GM12878 (cell line): ENCODE results near the gene TRAPPC12. TPM values are rescaled to one million over a fixed set of nuclear protein-coding genes. Genes with fewer than 3 reads are reported as not detected.

Experiments
- ATAC-seq: fragments of 200-7000 bp; cut with Tn5 transposase; 3 replicates; pipeline ENCODE4 v1.9.1; 2020; ENCODE audit warnings: mild to moderate bottlenecking, moderate library complexity
- BruUV-seq: library from RNA; stranded (reverse); fragments of 400-500 nt; replicated peaks from 2 replicates; lab custom pipeline; 2021; lab: Mats Ljungman, UMichigan
- CTCF ChIA-PET: fragments of 300-600 bp; sonication (Branson Sonifier 250); formaldehyde crosslinking; extraction: SDS; loops from one replicate; lab custom pipeline; 2021; ENCODE audit warnings: inconsistent platforms; lab: Yijun Ruan, JAX
- POLR2A ChIA-PET: fragments of 350-600 bp; formaldehyde crosslinking; extraction: SDS; loops from one replicate; lab custom pipeline; 2021; ENCODE audit warnings: inconsistent platforms; lab: Charles Lee
- RAD21 ChIA-PET: fragments of 300-600 bp; sonication (Branson Sonifier 250); formaldehyde crosslinking; loops from one replicate; lab custom pipeline; 2023; ENCODE audit warnings: antibody characterized with exemption; ENCODE audit not compliant: unreplicated experiment; lab: Charles Lee
- SMC1A ChIA-PET: fragments of 300-600 bp; sonication (Branson Sonifier 250); formaldehyde crosslinking; loops from one replicate; lab custom pipeline; 2023; ENCODE audit not compliant: unreplicated experiment, uncharacterized antibody; lab: Charles Lee
- DNase-seq: peaks from one replicate; pipeline ENCODE4 v3.0.0-alpha.2; 2011; ENCODE audit warnings: low read depth, low spot score
- FAIRE-seq: peaks from 3 replicates; lab custom pipeline; 2011; peaks lifted over from hg19 to GRCh38; lab: Jason Lieb, UNC
- H2AFZ ChIP-seq: 2 replicates; pipeline ENCODE4 v1.6.0; 2011; ENCODE audit warnings: low read depth, low read length, control low read depth; ENCODE audit not compliant: control insufficient read depth
- H3K27ac ChIP-seq: 2 replicates; pipeline ENCODE4 v1.5.1; 2011; ENCODE audit warnings: control low read depth; ENCODE audit not compliant: control insufficient read depth, insufficient read depth
- H3K27me3 ChIP-seq, 2 experiments: replicated peaks in 1 of 2; 2 replicates each; pipeline versions ENCODE4 v1.6.0 to v1.6.1; 2011; ENCODE audit warnings: low read length in 1 of 2; ENCODE audit not compliant: control insufficient read depth in 2 of 2, insufficient read depth in 2 of 2
- H3K36me3 ChIP-seq, 2 experiments: 2 replicates each; pipeline ENCODE4 v1.5.1; 2011; ENCODE audit warnings: low read length in 1 of 2; ENCODE audit not compliant: control insufficient read depth in 2 of 2, insufficient read depth in 2 of 2
- H3K4me1 ChIP-seq: 2 replicates; pipeline ENCODE4 v1.6.1; 2011; ENCODE audit warnings: mild to moderate bottlenecking, low read length, moderate library complexity, mixed read lengths; ENCODE audit not compliant: control insufficient read depth, insufficient read depth
- H3K4me2 ChIP-seq: 2 replicates; pipeline ENCODE4 v1.6.0; 2011; ENCODE audit warnings: control low read depth; ENCODE audit not compliant: control insufficient read depth, insufficient read depth
- H3K4me3 ChIP-seq: fragments of 200-600 bp; sonication (generic); 2 replicates; pipeline ENCODE4 v1.5.1; 2016
- H3K79me2 ChIP-seq: 2 replicates; pipeline ENCODE4 v1.6.0; 2011; ENCODE audit warnings: low read length; ENCODE audit not compliant: control insufficient read depth, insufficient read depth
- H3K9ac ChIP-seq: 2 replicates; pipeline ENCODE4 v1.8.0; 2011; ENCODE audit warnings: low read length, control low read depth, mixed read lengths; ENCODE audit not compliant: control insufficient read depth, insufficient read depth
- H3K9me3 ChIP-seq: replicated peaks from 3 replicates; pipeline ENCODE4 v1.5.1; 2011; ENCODE audit warnings: mild to moderate bottlenecking, low read length; ENCODE audit not compliant: control insufficient read depth, insufficient read depth
- H4K20me1 ChIP-seq: 2 replicates; pipeline ENCODE4 v1.6.0; 2011; ENCODE audit not compliant: control insufficient read depth, insufficient read depth
- ATF7 ChIP-seq: fragments of 450-650 bp; IDR thresholded peaks from 2 replicates; pipeline ENCODE4 v1.6.1; 2016; ENCODE audit warnings: low read depth, mild to moderate bottlenecking
- CHD1 ChIP-seq: IDR thresholded peaks from 2 replicates; pipeline ENCODE4 v1.6.1; 2012; ENCODE audit warnings: low read depth, low read length, improper control_type of control experiment
- FOXM1 ChIP-seq: IDR thresholded peaks from 2 replicates; pipeline ENCODE4 v1.6.1; 2012; ENCODE audit warnings: low read depth, mild to moderate bottlenecking, inconsistent platforms, low read length, moderate library complexity
- GATAD2B ChIP-seq: fragments of 450-650 bp; conservative IDR thresholded peaks from 2 replicates; pipeline ENCODE4 v1.6.1; 2017; ENCODE audit warnings: low read depth, mild to moderate bottlenecking, moderate library complexity
- JUNB ChIP-seq: IDR thresholded peaks from 2 replicates; pipeline ENCODE4 v1.6.1; 2016; ENCODE audit warnings: antibody characterized with exemption, mild to moderate bottlenecking
- MEF2A ChIP-seq: IDR thresholded peaks from 2 replicates; pipeline ENCODE4 v1.6.1; 2011; ENCODE audit warnings: low read depth, mild to moderate bottlenecking, low read length, moderate library complexity; ENCODE audit not compliant: insufficient read depth
- MYB ChIP-seq: fragments of 150-350 bp; IDR thresholded peaks from 2 replicates; pipeline ENCODE4 v1.6.1; 2014; ENCODE audit warnings: mild to moderate bottlenecking, low read depth, low read length, borderline replicate concordance
- NR2F1 ChIP-seq: fragments of 450-650 bp; conservative IDR thresholded peaks from 2 replicates; pipeline ENCODE4 v1.6.1; 2017; ENCODE audit warnings: mild to moderate bottlenecking
- SPI1 ChIP-seq: IDR thresholded peaks from 2 replicates; pipeline ENCODE4 v1.6.1; 2011; ENCODE audit warnings: low read depth, mild to moderate bottlenecking, low read length, moderate library complexity, borderline replicate concordance; ENCODE audit not compliant: insufficient read depth
- SREBF1 ChIP-seq: IDR thresholded peaks from 2 replicates; pipeline ENCODE4 v1.6.1; 2012; ENCODE audit warnings: mild to moderate bottlenecking, low read length
- SUZ12 ChIP-seq: fragments of 200-600 bp; sonication (generic); IDR thresholded peaks from one replicate; pipeline ENCODE4 v1.6.1; 2018; ENCODE audit warnings: antibody characterized with exemption, mild to moderate bottlenecking; ENCODE audit not compliant: unreplicated experiment
- TBL1XR1 ChIP-seq: IDR thresholded peaks from 2 replicates; pipeline ENCODE4 v1.6.1; 2012; ENCODE audit warnings: low read depth, low read length, improper control_type of control experiment
- WGBS: methylation state at CpG from one replicate; pipeline ENCODE4 v1.1.6; 2016; ENCODE audit warnings: low lambda C conversion rate; ENCODE audit not compliant: insufficient replicate concordance, insufficient coverage; ENCODE audit errors: missing lambda C conversion rate; 5-methylcytosine and 5-hydroxymethylcytosine counted together
- in situ Hi-C: fragments of 300-500 bp; cut with MboI; formaldehyde crosslinking; loops from 9 replicates; pipeline ENCODE4 v1.14.3; 2018; ENCODE audit warnings: mixed read lengths
- intact Hi-C: fragments of 100-400 bp; cut with micrococcal nuclease; formaldehyde crosslinking; loops from one replicate; pipeline ENCODE4 v1.14.2; 2022; ENCODE audit not compliant: unreplicated experiment
- polyA plus RNA-seq, 11 experiments: library from polyadenylated mRNA; depleted of rRNA in 4 of 11; unstranded in 6 of 11; stranded (reverse) in 5 of 11; fragments of >200 nt; fragmentation: Nextera tagmentation in 4 of 11; fragmentation: Illumina TruSeq in 1 of 11; extraction: Ambion mirVana in 4 of 11; extraction: Trizol in 1 of 11; gene quantifications; 1 replicate in 1 of 11; 2 replicates in 10 of 11; pipeline versions ENCODE4 v1.2.1 to v1.2.3, GENCODE V29; 2011 to 2016; ENCODE audit warnings: inconsistent platforms in 2 of 11, missing spikeins in 2 of 11, low read depth in 1 of 11
- total RNA-seq, 4 experiments: library from RNA; depleted of rRNA in 3 of 4; stranded (reverse); fragments of >200 nt in 3 of 4; fragmentation: Illumina TruSeq in 1 of 4; extraction: Trizol in 1 of 4; gene quantifications; 2 replicates each; pipeline versions ENCODE4 v1.2.1 to v1.2.3, GENCODE V29; 2013 to 2021

Gene TRAPPC12
- total and polyA plus RNA-seq, 10 of the 15 experiments (the other 5 are each of a cell fraction or from before 2014, with no cell fraction given): 8.6 to 77.1 (median 37.4) TPM

DNA sequence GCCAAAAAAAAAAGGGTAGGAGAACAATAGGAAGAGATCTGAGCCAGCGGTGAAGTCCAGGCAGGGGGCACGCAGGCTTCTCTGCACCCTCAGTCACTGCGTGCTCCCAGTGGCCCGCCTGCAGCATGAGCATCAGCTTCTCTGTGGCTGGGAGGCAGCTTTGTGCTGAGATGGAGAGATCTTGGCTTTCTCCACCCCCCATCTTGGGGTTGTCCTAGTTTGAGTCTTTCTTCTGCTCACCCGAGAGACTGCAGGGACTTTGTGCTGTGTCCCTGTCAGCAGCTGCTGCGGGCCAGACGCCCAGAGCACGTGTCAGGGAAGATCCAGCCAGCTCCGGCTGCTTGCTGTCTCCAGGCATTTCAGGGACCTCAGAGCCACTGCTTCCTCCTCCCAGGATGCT is 20.3 kb downstream of the TRAPPC12 start:
- POLR2A ChIA-PET: no interaction called here
- no peak for FAIRE-seq
- no peak for TF ChIP-seq FOXM1
- TF ChIP-seq SREBF1: no peak
- no peak for TF ChIP-seq ATF7
- no peak for TF ChIP-seq TBL1XR1
- TF ChIP-seq GATAD2B: no peak
- no peak for TF ChIP-seq NR2F1
- no peak for TF ChIP-seq MYB
- no peak for TF ChIP-seq CHD1
- TF ChIP-seq SPI1: no peak
- TF ChIP-seq SUZ12: no peak
- no peak for TF ChIP-seq JUNB
- TF ChIP-seq MEF2A: no peak
- DNase-seq: no peak
- no peak overlapping the region for H2AFZ ChIP-seq
- H4K20me1 ChIP-seq: no peaks in the 10 kb centered on the region
- no peaks in the 10 kb centered on the region for H3K27me3 ChIP-seq
- peaks cover 18% of the 10 kb centered on the region for H3K4me1 ChIP-seq
- intact Hi-C loops: no loop called here
- CTCF ChIA-PET: no interaction called here
- H3K27ac ChIP-seq: no peak overlapping the region
- no peak overlapping the region for H3K4me3 ChIP-seq
- RAD21 ChIA-PET: no interaction called here
- H3K9me3 ChIP-seq: peaks cover 15% of the 10 kb centered on the region; the same call in 2 of the 3 replicates
- peaks cover 6 to 9% of the 10 kb centered on the region in 2 experiments for H3K36me3 ChIP-seq
- in situ Hi-C loops: no loop called here
- ATAC-seq: no peak
- 97% methylated on average over 9 of the region's 9 CpGs for WGBS
- no TSS peak for BruUV-seq
- no peak overlapping the region for H3K9ac ChIP-seq
- no peak overlapping the region for H3K4me2 ChIP-seq
- peaks cover 7% of the 10 kb centered on the region for H3K79me2 ChIP-seq
- SMC1A ChIA-PET: no interaction called here
